Stimulated activated naive CD8-positive, alpha-beta T cell treated with anti-CD3 and anti-CD28 coated beads, Interleukin-15, amount 100 ng/mL, for 72 hours (primary cell): ENCODE measurements around the gene DEF6.
"Not testable (repeated sequence)": the region's sequence is repeated elsewhere in the genome, so short reads cannot be mapped to it uniquely, and the experiment has no call there.

Source experiments
- ATAC-seq: fragments of 150-1000 bp; cut with Tn5 transposase; 2 replicates; pipeline ENCODE4 v1.10.0; 2021; ENCODE audit warnings: mild to moderate bottlenecking, moderate library complexity
- DNase-seq, 2 donors: peaks; one replicate each; pipeline ENCODE4 v3.0.0; 2021 to 2022
- H3K27ac Mint-ChIP-seq, 2 donors: one replicate each; pipeline ENCODE4 v1.8.0; 2022; ENCODE audit warnings: mild to moderate bottlenecking in 2 of 2, mixed read lengths in 2 of 2, moderate library complexity in 2 of 2
- H3K27me3 Mint-ChIP-seq: one replicate; pipeline ENCODE4 v1.8.0; 2022; ENCODE audit warnings: mixed read lengths
- H3K4me1 Mint-ChIP-seq: one replicate; pipeline ENCODE4 v1.8.0; 2022; ENCODE audit warnings: mild to moderate bottlenecking, mixed read lengths
- H3K4me3 Mint-ChIP-seq, 2 donors: one replicate each; pipeline ENCODE4 v1.8.0; 2022; ENCODE audit warnings: mild to moderate bottlenecking in 2 of 2, mixed read lengths in 2 of 2, moderate library complexity in 1 of 2
- H3K9me3 Mint-ChIP-seq, 2 donors: one replicate each; pipeline ENCODE4 v1.8.0; 2022; ENCODE audit warnings: mixed read lengths in 2 of 2

DEF6 gene

DNA sequence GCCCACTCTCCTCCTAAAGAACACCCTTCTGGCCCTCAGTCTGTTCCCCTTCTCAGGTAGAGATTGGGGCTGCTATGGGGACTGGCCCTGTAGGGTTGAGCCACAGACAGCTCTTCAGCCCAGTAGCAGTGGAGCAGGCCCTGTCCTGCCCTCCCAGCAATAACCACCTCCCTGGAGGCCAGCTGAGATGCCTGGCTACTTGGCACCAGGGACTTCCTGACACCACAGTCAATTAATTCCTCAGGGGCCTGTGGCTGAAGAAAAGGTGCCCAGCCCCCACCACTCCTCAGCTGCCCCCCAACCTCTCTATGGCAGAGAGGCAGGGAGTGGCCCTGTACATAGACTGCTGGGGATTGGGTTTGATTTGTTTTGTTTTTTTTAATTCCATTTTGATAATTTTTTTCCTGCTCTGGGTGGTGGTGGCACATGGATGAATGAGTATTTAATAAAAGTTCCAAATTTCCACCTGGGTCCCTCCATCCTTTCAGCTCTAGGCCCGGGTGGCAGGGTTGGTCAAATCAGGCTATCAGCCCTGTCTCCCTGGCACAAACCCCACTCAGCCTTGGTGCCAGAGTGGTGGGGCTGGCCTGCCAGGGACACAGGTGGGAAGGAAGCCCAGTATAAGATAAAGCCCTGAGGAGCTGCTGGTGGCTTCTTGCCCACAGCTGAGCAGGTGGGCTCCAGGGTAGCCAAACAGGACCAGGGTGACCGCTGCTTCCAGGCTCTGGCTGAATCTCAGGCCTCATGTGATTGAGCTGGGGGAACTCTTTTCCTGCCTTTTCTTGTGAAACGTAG, 1.9 kb upstream of the DEF6 start:
- Mint-ChIP-seq H3K4me1 (peaks cover 37% of the 10 kb centered on the region), H3K4me3 (no peak overlapping the region), H3K9me3 (no peaks in the 10 kb centered on the region), H3K27me3 (no peaks in the 10 kb centered on the region), H3K27ac (peak overlapping the region in 1 of 2 donors; percentile 67)
- DNase-seq = no peak
- ATAC-seq = no peak

DNA sequence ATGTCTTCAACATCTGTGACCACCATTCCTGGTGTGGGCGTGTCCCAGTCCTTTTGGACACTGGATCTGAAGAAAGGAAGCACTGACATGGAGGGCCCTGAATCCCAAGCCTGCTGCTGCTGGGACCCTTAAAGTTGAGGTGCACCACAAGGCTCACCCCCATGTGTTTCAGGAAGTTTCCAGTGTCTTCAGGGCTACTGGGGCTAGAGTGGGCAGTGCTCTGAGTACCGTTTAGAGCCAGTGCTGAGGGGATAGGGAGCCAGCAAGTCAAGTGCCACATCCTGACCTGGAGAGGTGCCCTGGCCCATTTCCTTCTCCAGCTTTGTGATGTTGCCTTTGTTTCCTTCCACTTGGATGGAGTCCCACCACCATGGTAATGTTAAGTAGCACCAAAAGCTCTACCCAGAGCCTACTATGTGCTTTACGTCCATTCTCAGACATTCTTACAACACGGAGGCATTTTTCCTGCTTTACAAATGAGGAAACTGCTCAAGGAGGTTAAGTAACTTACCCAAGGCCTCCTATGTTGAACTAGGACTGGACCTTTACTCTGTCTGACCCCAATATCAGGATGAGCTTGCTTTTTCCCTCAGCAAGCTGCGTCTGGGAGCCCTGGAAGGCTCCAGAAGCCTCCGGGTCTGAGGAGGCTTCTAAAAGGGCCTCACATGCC, 552 bp upstream of the DEF6 start:
- Mint-ChIP-seq H3K4me3 (peak overlapping the region; percentile 82 to 85), H3K27me3 (no peaks in the 10 kb centered on the region), H3K4me1 (peaks cover 51% of the 10 kb centered on the region), H3K27ac (peak overlapping the region in 1 of 2 donors; percentile 87), H3K9me3 (no peaks in the 10 kb centered on the region)
- ATAC-seq (no peak), DNase-seq (no peak)

DNA sequence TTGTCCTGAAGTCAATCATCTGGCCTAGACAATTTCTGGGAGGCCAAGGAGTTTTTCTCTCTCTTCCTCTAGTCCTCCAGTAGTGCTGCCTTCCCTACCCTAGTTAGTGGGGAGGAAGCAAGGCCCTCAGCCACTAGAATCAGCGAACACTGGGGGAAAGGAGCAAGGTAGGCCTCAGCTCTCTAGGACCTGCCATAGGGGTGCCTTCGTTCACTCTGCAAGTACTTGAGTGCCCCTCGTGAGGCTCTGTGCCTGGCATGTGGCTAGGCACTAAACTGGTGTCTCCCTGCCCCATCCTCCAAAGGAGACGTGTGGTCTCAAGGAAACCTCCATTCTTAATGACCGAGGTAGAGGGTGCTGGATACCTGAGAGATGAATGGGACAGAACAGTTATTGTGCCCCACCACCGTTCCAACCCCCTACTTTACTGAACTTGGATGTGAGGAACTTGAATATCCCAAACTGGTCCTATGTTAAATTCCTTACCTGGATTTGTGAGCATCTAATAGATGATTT, 1.1 kb downstream of the DEF6 start:
- Mint-ChIP-seq H3K27ac (peak overlapping the region; percentile 86 to 87), H3K9me3 (no peaks in the 10 kb centered on the region), H3K4me1 (peaks cover 67% of the 10 kb centered on the region), H3K4me3 (peak overlapping the region; percentile 82 to 85), H3K27me3 (no peaks in the 10 kb centered on the region)
- ATAC-seq = no peak
- DNase-seq = peak in 1 of 2 donors; percentile 30

DNA sequence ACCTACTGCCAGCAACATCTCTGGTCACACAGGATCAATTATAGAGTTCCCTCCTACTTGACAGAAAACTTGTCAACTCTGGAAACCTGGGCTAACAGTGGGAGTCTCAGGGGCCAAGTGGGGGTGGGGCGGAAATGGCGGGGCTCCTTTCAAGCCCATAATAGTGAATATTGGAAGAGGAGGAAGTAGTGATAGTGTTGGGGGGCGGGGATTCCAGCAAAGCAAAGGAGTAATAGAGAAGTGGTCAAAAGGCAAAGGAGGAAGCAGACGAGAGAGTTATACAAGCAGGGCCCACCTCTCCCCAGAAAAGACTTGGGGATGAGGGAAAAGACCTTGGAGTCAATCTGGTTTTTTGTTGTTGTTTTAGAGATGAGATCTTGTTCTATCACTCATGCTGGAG, 2.1 kb downstream of the DEF6 start:
- Mint-ChIP-seq H3K4me1 (peaks cover 71% of the 10 kb centered on the region), H3K9me3 (no peaks in the 10 kb centered on the region), H3K4me3 (peak overlapping the region; percentile 82 to 85), H3K27me3 (no peaks in the 10 kb centered on the region), H3K27ac (peak overlapping the region; percentile 84 to 86)
- DNase-seq (no peak), ATAC-seq (no peak)

DNA sequence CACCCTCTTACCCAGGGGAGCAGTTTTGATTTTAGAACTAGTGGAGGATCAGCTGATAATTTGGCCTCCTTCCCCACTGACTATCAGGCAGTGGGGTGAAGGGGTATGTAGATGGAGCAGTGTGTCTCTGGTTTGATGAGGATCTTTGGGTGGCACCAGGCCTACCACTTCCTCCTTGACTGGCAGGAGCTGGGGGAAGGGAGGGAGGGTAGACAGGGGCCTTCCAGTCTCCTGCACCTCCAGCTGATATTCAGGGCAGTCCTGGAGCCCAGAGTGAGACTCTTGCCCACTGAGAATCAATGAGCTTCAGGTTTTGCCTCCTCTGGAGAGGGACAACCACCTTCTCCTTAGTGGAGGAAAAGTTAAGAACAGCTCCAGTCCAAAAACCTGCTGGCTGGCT, 3.2 kb downstream of the DEF6 start:
- no peak for ATAC-seq
- Mint-ChIP-seq H3K27me3 (no peaks in the 10 kb centered on the region), H3K9me3 (no peaks in the 10 kb centered on the region), H3K27ac (peak overlapping the region in 1 of 2 donors; percentile 85), H3K4me3 (peak overlapping the region; percentile 82 to 85), H3K4me1 (peaks cover 76% of the 10 kb centered on the region)
- peak in 1 of 2 donors; percentile 32 for DNase-seq

- DNase-seq (peak; percentile 87 to 93), ATAC-seq (peak; percentile 90)
- Mint-ChIP-seq H3K4me1 (peaks cover 76% of the 10 kb centered on the region), H3K27ac (peak overlapping the region; percentile 97 to 98), H3K4me3 (peak overlapping the region; percentile 88 to 89), H3K27me3 (no peaks in the 10 kb centered on the region), H3K9me3 (no peaks in the 10 kb centered on the region)
Measured at GRCh38 chr6:35302604-35303241, 5.1 kb downstream of the DEF6 start.

GRCh38 chr6:35304299-35304698, 6.7 kb downstream of the DEF6 start:
- peaks cover 87% of the 10 kb centered on the region for H3K4me1 Mint-ChIP-seq
- no peaks in the 10 kb centered on the region for H3K9me3 Mint-ChIP-seq
- H3K4me3 Mint-ChIP-seq = peak overlapping the region; percentile 88 to 89
- H3K27me3 Mint-ChIP-seq = no peaks in the 10 kb centered on the region
- DNase-seq = no peak
- ATAC-seq = no peak
- peak overlapping the region; percentile 71 to 86 for H3K27ac Mint-ChIP-seq

GRCh38 chr6:35305117-35305516, 7.5 kb downstream of the DEF6 start:
- Mint-ChIP-seq H3K9me3 (no peaks in the 10 kb centered on the region), H3K27me3 (no peaks in the 10 kb centered on the region), H3K27ac (no peak overlapping the region), H3K4me1 (peaks cover 87% of the 10 kb centered on the region), H3K4me3 (no peak overlapping the region)
- DNase-seq (no peak), ATAC-seq (no peak)

DNA sequence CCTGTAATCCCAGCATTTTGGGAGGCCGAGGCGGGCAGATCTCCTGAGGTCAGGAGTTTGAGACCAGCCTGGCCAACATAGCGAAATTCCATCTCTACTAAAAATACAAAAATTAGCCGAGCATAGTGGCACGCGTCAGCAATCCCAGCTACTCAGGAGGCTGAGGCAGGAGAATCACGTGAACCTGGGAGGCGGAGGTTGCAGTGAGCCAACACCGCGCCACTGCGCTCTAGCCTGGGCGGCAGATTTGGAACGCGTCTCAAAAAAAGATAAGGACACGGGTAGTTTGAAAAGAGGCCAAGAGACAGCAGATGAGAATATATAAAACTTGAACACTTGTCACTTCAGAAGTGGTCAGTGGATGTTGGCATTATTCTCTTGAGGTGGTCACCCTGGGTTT, 9.5 kb downstream of the DEF6 start:
- H3K27me3 Mint-ChIP-seq, H3K27ac Mint-ChIP-seq, H3K4me3 Mint-ChIP-seq, ATAC-seq, DNase-seq, H3K9me3 Mint-ChIP-seq: not testable (repeated sequence)
- peaks cover 87% of the 10 kb centered on the region for H3K4me1 Mint-ChIP-seq

DNA sequence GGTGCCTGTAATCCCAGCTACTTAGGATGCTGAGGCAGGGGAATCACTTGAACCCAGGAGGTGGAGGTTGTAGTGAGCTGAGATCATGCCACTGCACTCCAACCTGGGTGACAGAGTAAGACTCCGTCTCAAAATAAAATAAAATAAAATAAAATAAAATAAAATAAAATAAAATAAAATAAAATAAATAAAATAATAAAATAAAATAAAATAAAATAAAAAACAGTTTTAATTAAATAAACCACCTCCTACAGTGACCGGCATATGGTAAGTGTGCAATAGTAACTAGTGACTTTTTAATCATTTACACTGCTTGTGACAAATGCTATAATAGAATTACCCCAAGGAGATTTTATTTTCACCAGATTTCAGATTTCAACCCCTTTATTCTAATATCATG, 10.9 kb downstream of the DEF6 start:
- not testable (repeated sequence) for DNase-seq, H3K9me3 Mint-ChIP-seq, H3K27me3 Mint-ChIP-seq, H3K27ac Mint-ChIP-seq, H3K4me3 Mint-ChIP-seq, ATAC-seq
- H3K4me1 Mint-ChIP-seq = peaks cover 87% of the 10 kb centered on the region

GRCh38 chr6:35309611-35310264, 12.1 kb downstream of the DEF6 start:
- no peak for DNase-seq
- Mint-ChIP-seq H3K27me3 (no peaks in the 10 kb centered on the region), H3K4me3 (peak overlapping the region; percentile 77)

DNA sequence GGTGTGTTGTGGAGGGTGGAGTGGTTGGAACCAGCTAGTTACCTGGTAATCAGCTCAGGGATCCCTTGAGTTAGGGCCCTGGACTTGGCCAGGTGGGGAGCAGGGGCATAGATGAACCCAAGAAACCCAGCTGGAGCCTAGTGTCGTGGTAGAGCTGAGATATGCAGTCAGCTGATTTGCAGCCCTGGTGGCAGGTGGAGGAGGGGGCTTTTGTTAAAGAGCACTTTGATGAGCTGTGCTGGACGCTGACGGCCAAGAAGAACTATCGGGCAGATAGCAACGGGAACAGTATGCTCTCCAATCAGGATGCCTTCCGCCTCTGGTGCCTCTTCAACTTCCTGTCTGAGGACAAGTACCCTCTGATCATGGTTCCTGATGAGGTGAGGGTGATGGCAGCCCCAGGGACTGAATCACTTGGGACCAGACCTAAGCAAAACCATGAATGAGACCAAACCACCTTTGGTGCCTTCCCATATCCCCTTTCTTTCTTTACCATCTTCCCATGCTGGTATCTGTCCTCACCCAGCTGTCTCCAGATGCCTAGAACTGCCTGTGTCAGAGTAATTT, 12.7 kb downstream of the DEF6 start:
- Mint-ChIP-seq H3K4me1 (peaks cover 93% of the 10 kb centered on the region), H3K9me3 (no peaks in the 10 kb centered on the region), H3K27ac (peak overlapping the region; percentile 97), H3K4me3 (peak overlapping the region; percentile 77), H3K27me3 (no peaks in the 10 kb centered on the region)
- DNase-seq (peak in 1 of 2 donors; percentile 28), ATAC-seq (peak; percentile 67)

More at GRCh38 chr6:35309611-35310264, 12.1 kb downstream of the DEF6 start:
- no peak for ATAC-seq
- peaks cover 87% of the 10 kb centered on the region for H3K4me1 Mint-ChIP-seq
- peak overlapping the region; percentile 97 for H3K27ac Mint-ChIP-seq
- no peaks in the 10 kb centered on the region for H3K9me3 Mint-ChIP-seq

DNA sequence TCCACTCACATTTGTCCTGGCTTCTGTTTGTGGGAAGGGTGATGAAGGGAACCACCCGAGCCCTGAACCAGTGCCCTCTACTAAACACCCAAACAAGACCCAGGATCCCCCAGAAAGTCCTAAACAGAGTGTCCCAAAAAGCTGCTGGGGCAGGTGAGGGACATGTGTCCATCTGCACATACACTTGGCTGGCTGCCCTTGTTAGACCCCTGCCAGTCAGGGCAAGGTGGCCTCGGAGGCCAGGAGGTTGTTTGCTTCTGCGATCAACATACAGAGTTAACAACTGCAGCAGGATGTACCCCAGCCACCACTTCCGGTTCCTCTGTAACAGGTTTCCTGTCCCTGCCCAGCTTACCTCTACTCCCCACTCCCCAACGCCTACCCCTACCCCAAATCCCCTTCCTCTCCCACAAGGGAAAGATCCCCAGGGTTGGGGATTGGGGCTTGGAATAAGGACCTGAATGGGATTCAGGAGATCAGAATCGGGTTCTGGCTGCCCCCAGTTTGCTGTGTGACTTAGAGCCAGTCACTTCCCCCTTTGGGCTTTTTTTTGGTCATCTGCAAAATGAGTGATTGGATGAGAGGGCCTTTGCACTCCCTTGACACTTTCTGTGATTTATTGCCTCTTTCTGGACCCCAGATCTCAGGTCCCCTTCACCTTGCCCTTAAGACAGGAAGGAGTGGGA, 13.9 kb downstream of the DEF6 start:
- peak; percentile 90 for ATAC-seq
- peaks cover 96% of the 10 kb centered on the region for H3K4me1 Mint-ChIP-seq
- H3K9me3 Mint-ChIP-seq = no peaks in the 10 kb centered on the region
- peak overlapping the region; percentile 77 for H3K4me3 Mint-ChIP-seq
- H3K27me3 Mint-ChIP-seq = no peaks in the 10 kb centered on the region
- peak overlapping the region; percentile 97 for H3K27ac Mint-ChIP-seq
- DNase-seq = peak; percentile 25 to 57

DNA sequence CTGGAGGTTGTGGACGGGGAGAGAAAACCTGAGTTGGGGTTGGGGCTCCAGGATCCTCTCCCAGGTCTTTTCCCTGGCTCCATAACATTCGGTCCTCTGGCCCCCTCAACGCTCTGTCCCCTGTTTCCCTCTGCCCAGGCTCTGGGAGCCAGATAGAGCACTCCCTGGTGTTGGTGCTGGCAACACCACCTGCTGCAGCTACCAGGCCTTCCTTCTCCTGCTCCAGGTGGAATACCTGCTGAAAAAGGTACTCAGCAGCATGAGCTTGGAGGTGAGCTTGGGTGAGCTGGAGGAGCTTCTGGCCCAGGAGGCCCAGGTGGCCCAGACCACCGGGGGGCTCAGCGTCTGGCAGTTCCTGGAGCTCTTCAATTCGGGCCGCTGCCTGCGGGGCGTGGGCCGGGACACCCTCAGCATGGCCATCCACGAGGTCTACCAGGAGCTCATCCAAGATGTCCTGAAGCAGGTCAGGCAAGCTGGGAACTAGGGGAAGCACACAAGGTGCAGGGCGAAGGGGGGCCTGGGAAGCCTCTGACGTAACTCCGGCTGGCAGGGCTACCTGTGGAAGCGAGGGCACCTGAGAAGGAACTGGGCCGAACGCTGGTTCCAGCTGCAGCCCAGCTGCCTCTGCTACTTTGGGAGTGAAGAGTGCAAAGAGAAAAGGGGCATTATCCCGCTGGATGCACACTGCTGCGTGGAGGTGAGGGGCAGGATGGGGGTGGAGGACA, 14.6 kb downstream of the DEF6 start:
- Mint-ChIP-seq H3K4me1 (peaks cover 96% of the 10 kb centered on the region), H3K9me3 (no peaks in the 10 kb centered on the region), H3K27me3 (no peaks in the 10 kb centered on the region), H3K4me3 (peak overlapping the region; percentile 77), H3K27ac (peak overlapping the region; percentile 97)
- no peak for DNase-seq
- ATAC-seq = no peak
